HepG2 (cell line): ENCODE results near the gene CTPS2. TPM values are rescaled to one million over a fixed set of nuclear protein-coding genes. Genes with fewer than 3 reads are reported as not detected.

ENCODE experiments used
- CEBPG ChIP-seq: IDR thresholded peaks from 2 replicates; pipeline ENCODE4 v1.6.1; 2016
- FOSL2 ChIP-seq: sonication (generic); formaldehyde crosslinking; IDR thresholded peaks from 2 replicates; pipeline ENCODE4 v1.4.0; 2020; ENCODE audit warnings: missing genetic modification reagents
- GATAD2A ChIP-seq: IDR thresholded peaks from 2 replicates; pipeline ENCODE4 v1.6.1; 2016
- MBNL3 ChIP-seq: fragments of 250-450 bp; sonication (Bioruptor Pico); conservative IDR thresholded peaks from 2 replicates; pipeline ENCODE4 v1.8.0; 2022; ENCODE audit warnings: mild to moderate bottlenecking, inconsistent platforms
- MED13 ChIP-seq: sonication (generic); formaldehyde crosslinking; IDR thresholded peaks from 2 replicates; pipeline ENCODE4 v1.5.0; 2020; ENCODE audit warnings: missing genetic modification reagents
- NR3C1 ChIP-seq: sonication (generic); formaldehyde crosslinking; IDR thresholded peaks from 2 replicates; pipeline ENCODE4 v1.4.0; 2020; ENCODE audit warnings: missing genetic modification reagents
- SP140L ChIP-seq: sonication (generic); formaldehyde crosslinking; IDR thresholded peaks from 2 replicates; pipeline ENCODE4 v1.4.0; 2020; ENCODE audit warnings: missing genetic modification reagents, borderline replicate concordance
- ZFY ChIP-seq: sonication (generic); formaldehyde crosslinking; IDR thresholded peaks from 2 replicates; pipeline ENCODE4 v1.4.0; 2020; ENCODE audit warnings: missing genetic modification reagents
- ZNF670 ChIP-seq: sonication (generic); formaldehyde crosslinking; IDR thresholded peaks from 2 replicates; pipeline ENCODE4 v1.8.0; 2022; ENCODE audit warnings: mild to moderate bottlenecking, missing genetic modification reagents, borderline replicate concordance
- ZSCAN30 ChIP-seq: sonication (generic); formaldehyde crosslinking; IDR thresholded peaks from 2 replicates; pipeline ENCODE4 v1.5.0; 2020; ENCODE audit warnings: mild to moderate bottlenecking, missing genetic modification reagents
- ZZZ3 ChIP-seq: sonication (generic); formaldehyde crosslinking; IDR thresholded peaks from 2 replicates; pipeline ENCODE4 v1.4.0; 2020; ENCODE audit warnings: missing genetic modification reagents, mild to moderate bottlenecking, borderline replicate concordance
- polyA plus RNA-seq, 8 experiments: library from polyadenylated mRNA; depleted of rRNA in 3 of 8; stranded (reverse) in 7 of 8; unstranded in 1 of 8; fragments of >200 nt; fragmentation: Illumina TruSeq in 4 of 8; extraction: Trizol in 4 of 8; gene quantifications; 2 replicates each; pipeline versions ENCODE4 v1.2.1 to v1.2.3, GENCODE V29; 2011 to 2016; ENCODE audit warnings: low read depth in 4 of 8, missing spikeins in 1 of 8, mixed read lengths in 1 of 8; ENCODE audit not compliant: insufficient read depth in 1 of 8
- total RNA-seq, 5 experiments: library from RNA; depleted of rRNA; stranded (reverse); fragments of >200 nt; fragmentation: Illumina TruSeq; extraction: Trizol; gene quantifications; 2 replicates each; pipeline ENCODE4 v1.2.3, GENCODE V29; 2016; ENCODE audit warnings: low read depth in 1 of 5
- TF ChIP-seq, protein P1 (sequence below): sonication (generic); formaldehyde crosslinking; IDR thresholded peaks from 2 replicates; pipeline ENCODE4 v1.8.0; 2022; ENCODE audit warnings: mild to moderate bottlenecking, missing genetic modification reagents; ENCODE audit not compliant: insufficient replicate concordance
- TF ChIP-seq, protein P2 (sequence below): sonication (generic); formaldehyde crosslinking; IDR thresholded peaks from 2 replicates; pipeline ENCODE4 v1.4.0; 2020; ENCODE audit warnings: missing genetic modification reagents, mild to moderate bottlenecking, borderline replicate concordance
- TF ChIP-seq, protein P3 (sequence below): sonication (generic); formaldehyde crosslinking; IDR thresholded peaks from 2 replicates; pipeline ENCODE4 v1.4.0; 2020; ENCODE audit warnings: low read depth, missing genetic modification reagents
- TF ChIP-seq, protein P4 (sequence below): sonication (generic); formaldehyde crosslinking; IDR thresholded peaks from 2 replicates; pipeline ENCODE4 v1.5.0; 2020; ENCODE audit warnings: missing genetic modification reagents, mild to moderate bottlenecking, borderline replicate concordance
- TF ChIP-seq, protein P5 (sequence below): sonication (generic); formaldehyde crosslinking; IDR thresholded peaks from 2 replicates; pipeline ENCODE4 v1.4.0; 2020; ENCODE audit warnings: missing genetic modification reagents

Gene CTPS2
- total and polyA plus RNA-seq, 2 of the 13 experiments (the other 11 are each of a cell fraction or from before 2014, with no cell fraction given), result 10.3 to 26.1 TPM

DNA sequence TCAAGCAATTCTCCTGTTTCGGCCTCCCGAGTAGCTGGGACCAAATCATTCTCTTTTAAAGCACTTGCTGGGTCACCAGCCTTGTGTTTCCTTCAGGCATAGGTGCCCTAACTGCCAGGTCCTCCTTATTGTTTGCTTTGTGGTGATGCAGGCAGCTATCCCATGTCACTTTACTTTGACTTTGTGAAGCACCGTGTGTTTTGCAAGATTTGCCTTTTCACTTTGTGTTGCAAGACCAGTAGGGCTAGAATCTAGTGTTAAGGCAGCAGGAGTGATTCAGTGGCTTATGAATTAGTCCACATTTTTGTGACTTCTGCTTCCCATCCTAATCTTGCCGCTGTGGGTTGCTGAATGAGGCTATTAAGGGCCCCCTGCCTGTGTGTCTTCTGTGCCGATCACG, 27.1 kb upstream of the CTPS2 start (continued):
- TF ChIP-seq, protein P1, sequence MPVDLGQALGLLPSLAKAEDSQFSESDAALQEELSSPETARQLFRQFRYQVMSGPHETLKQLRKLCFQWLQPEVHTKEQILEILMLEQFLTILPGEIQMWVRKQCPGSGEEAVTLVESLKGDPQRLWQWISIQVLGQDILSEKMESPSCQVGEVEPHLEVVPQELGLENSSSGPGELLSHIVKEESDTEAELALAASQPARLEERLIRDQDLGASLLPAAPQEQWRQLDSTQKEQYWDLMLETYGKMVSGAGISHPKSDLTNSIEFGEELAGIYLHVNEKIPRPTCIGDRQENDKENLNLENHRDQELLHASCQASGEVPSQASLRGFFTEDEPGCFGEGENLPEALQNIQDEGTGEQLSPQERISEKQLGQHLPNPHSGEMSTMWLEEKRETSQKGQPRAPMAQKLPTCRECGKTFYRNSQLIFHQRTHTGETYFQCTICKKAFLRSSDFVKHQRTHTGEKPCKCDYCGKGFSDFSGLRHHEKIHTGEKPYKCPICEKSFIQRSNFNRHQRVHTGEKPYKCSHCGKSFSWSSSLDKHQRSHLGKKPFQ (CRISPR knock-in tag), result no peak
- TF ChIP-seq, protein P2, sequence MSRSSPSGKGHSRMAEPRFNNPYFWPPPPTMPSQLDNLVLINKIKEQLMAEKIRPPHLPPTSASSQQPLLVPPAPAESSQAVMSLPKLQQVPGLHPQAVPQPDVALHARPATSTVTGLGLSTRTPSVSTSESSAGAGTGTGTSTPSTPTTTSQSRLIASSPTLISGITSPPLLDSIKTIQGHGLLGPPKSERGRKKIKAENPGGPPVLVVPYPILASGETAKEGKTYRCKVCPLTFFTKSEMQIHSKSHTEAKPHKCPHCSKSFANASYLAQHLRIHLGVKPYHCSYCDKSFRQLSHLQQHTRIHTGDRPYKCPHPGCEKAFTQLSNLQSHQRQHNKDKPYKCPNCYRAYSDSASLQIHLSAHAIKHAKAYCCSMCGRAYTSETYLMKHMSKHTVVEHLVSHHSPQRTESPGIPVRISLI (CRISPR knock-in tag), result no peak
- no peak for TF ChIP-seq NR3C1 (CRISPR knock-in tag)
- 0 out of 2 replicates have a peak, but pooled peaks have one; percentile 32 for TF ChIP-seq FOSL2 (CRISPR knock-in tag)
- TF ChIP-seq MED13, result no peak
- TF ChIP-seq ZFY (CRISPR knock-in tag), result no peak
- no peak for TF ChIP-seq ZSCAN30 (CRISPR knock-in tag)
- TF ChIP-seq ZNF670 (CRISPR knock-in tag), result no peak
- TF ChIP-seq, protein P3, sequence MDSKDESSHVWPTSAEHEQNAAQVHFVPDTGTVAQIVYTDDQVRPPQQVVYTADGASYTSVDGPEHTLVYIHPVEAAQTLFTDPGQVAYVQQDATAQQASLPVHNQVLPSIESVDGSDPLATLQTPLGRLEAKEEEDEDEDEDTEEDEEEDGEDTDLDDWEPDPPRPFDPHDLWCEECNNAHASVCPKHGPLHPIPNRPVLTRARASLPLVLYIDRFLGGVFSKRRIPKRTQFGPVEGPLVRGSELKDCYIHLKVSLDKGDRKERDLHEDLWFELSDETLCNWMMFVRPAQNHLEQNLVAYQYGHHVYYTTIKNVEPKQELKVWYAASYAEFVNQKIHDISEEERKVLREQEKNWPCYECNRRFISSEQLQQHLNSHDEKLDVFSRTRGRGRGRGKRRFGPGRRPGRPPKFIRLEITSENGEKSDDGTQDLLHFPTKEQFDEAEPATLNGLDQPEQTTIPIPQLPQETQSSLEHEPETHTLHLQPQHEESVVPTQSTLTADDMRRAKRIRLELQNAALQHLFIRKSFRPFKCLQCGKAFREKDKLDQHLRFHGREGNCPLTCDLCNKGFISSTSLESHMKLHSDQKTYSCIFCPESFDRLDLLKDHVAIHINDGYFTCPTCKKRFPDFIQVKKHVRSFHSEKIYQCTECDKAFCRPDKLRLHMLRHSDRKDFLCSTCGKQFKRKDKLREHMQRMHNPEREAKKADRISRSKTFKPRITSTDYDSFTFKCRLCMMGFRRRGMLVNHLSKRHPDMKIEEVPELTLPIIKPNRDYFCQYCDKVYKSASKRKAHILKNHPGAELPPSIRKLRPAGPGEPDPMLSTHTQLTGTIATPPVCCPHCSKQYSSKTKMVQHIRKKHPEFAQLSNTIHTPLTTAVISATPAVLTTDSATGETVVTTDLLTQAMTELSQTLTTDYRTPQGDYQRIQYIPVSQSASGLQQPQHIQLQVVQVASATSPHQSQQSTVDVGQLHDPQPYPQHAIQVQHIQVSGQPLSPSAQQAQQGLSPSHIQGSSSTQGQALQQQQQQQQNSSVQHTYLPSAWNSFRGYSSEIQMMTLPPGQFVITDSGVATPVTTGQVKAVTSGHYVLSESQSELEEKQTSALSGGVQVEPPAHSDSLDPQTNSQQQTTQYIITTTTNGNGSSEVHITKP (CRISPR knock-in tag), result no peak
- no peak for TF ChIP-seq MBNL3 (CRISPR knock-in tag)
- 0 out of 2 replicates have a peak, but pooled peaks have one; percentile 34 for TF ChIP-seq GATAD2A
- peak; percentile 55; the same call in 1 of the 2 replicates for TF ChIP-seq CEBPG (CRISPR knock-in tag)
- no peak for TF ChIP-seq ZZZ3
- TF ChIP-seq, protein P4, sequence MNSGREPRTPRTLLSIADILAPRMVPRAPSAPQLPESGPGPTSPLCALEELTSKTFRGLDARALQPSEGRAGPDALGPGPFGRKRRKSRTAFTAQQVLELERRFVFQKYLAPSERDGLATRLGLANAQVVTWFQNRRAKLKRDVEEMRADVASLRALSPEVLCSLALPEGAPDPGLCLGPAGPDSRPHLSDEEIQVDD (CRISPR knock-in tag), result no peak
- TF ChIP-seq, protein P5, sequence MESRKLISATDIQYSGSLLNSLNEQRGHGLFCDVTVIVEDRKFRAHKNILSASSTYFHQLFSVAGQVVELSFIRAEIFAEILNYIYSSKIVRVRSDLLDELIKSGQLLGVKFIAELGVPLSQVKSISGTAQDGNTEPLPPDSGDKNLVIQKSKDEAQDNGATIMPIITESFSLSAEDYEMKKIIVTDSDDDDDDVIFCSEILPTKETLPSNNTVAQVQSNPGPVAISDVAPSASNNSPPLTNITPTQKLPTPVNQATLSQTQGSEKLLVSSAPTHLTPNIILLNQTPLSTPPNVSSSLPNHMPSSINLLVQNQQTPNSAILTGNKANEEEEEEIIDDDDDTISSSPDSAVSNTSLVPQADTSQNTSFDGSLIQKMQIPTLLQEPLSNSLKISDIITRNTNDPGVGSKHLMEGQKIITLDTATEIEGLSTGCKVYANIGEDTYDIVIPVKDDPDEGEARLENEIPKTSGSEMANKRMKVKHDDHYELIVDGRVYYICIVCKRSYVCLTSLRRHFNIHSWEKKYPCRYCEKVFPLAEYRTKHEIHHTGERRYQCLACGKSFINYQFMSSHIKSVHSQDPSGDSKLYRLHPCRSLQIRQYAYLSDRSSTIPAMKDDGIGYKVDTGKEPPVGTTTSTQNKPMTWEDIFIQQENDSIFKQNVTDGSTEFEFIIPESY, result no peak
- TF ChIP-seq SP140L (CRISPR knock-in tag), result no peak
- TF ChIP-seq, all 625 proteins: peak for 11
